AG09319 (cell line): ENCODE data around the gene AWAT1.

Experiments used
- DNase-seq: peaks from one replicate; pipeline ENCODE4 v3.0.0-alpha.2; 2010; ENCODE audit warnings: low read depth; ENCODE audit errors: extremely low read depth
- CTCF ChIP-seq: IDR thresholded peaks from 2 replicates; pipeline ENCODE4 v1.5.1; 2011; ENCODE audit warnings: low read depth, mild to moderate bottlenecking, inconsistent platforms, low read length, moderate library complexity

Gene AWAT1

GRCh38 chrX:70252491-70252890 lies 18.0 kb downstream of the AWAT1 start:
- no peak for TF ChIP-seq CTCF
- no peak for DNase-seq

GRCh38 chrX:70253377-70254062 lies 19.1 kb downstream of the AWAT1 start:
- no peak for TF ChIP-seq CTCF
- no peak for DNase-seq

- DNase-seq, result no peak
- no peak for TF ChIP-seq CTCF
Measured at GRCh38 chrX:70254063-70254400, 19.6 kb downstream of the AWAT1 start.

DNA sequence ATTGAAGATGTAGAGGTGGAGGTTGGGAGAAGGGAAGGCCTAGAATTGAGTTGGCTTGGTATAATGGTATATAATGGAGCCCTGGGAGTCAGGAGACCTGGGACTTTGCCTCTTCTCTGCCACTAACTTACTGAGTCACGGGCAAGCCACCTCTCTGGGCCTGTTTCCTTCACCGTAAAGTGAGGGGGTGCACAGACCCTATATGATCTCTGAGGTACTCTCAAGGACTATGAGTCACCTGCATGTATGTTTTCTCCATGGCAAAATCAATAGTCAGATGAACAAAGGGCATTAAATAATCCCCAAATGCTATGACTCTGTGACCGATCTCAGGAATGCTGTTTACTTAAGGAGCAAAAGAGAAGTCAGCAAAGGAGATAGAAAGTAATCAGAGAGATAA lies 20.5 kb downstream of the AWAT1 start:
- TF ChIP-seq CTCF, result no peak
- no peak for DNase-seq

- DNase-seq, result no peak
- TF ChIP-seq CTCF, result no peak
Measured at GRCh38 chrX:70255452-70255851, 21.0 kb downstream of the AWAT1 start.

DNA sequence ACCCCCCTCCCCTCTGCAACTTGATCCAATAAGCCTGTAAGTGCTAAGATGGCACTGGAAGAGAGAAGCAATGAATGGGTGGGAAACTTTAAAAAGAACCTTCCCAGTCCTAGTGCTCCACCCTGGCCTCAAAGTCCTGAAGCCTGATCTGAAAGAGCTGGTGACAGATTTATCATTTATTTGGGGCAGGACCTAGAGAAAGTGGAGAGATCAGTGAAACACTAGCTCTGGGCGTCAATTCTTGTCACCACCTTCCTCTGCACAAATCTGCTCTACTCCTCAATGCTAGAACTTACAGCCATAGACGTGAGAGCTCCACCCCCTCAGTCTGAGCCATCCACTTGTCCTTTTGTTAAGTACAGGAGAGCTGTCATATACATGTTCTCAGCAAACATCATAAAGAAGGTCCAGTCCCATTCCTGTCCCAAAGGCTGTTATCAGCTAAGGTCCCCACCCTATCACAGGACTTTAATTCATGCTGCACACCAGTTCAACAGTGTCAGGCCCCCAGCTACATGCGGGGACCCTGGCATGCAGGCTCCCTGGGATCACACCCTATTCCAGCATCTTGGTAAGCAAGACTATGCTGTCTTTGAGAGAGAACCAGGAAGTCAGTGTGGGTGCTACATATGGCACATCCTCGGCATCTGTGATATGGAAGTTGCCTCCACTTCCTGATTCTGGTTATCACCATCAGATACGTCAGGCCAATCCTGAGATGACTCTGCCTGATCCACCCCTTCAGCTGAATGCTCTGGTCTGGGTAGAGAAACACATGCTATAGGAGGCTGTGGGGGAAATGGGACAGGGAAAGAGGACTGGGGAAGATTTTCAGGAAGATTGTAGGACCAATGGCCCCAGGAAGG lies 23.2 kb downstream of the AWAT1 start:
- no peak for TF ChIP-seq CTCF
- DNase-seq, result no peak

- TF ChIP-seq CTCF, result no peak
- DNase-seq, result no peak
Measured at GRCh38 chrX:70260104-70260503, 25.6 kb downstream of the AWAT1 start, which contains the start of gene P2RY4. TSS of gene P2RY4 (minus strand) at chrX:70260204. CDS start at chrX:70259624, 580 bp downstream.
